ENCODE data around the gene GPR132. TPM values are rescaled to one million over a fixed set of nuclear protein-coding genes. Genes with fewer than 3 reads are reported as not detected.

Gene GPR132
- total RNA-seq, 2 donors from 2014 or later, result 1.0 TPM

- no peak for DNase-seq
- H3K36me3 ChIP-seq, result no peaks in the 10 kb centered on the region
- intact Hi-C loops (cut with DNase I), result no loop called here
- H3K4me3 ChIP-seq, result no peak overlapping the region
- H3K27ac ChIP-seq, result no peak overlapping the region
- H3K9me3 ChIP-seq, result no peaks in the 10 kb centered on the region
- no peak overlapping the region for H3K9ac ChIP-seq (ENCODE audit: low read depth in 2 of 2, low read length in 2 of 2)
- TF ChIP-seq CTCF (IDR thresholded peaks at IDR 0.05), result no peak
- H3K4me1 ChIP-seq, result no peaks in the 10 kb centered on the region
- H3K27me3 ChIP-seq, result peaks cover 5% of the 10 kb centered on the region
Observed at GRCh38 chr14:105076805-105077648, 11.8 kb upstream of the GPR132 start.

- H3K27ac ChIP-seq, result no peak overlapping the region
- no peak overlapping the region for H3K4me3 ChIP-seq
- H3K9me3 ChIP-seq, result no peaks in the 10 kb centered on the region
- no peaks in the 10 kb centered on the region for H3K36me3 ChIP-seq
- H3K27me3 ChIP-seq, result peaks cover 5% of the 10 kb centered on the region
- intact Hi-C loops (cut with DNase I), result no loop called here
- no peak for DNase-seq
- H3K4me1 ChIP-seq, result no peaks in the 10 kb centered on the region
- H3K9ac ChIP-seq (ENCODE audit: low read depth in 2 of 2, low read length in 2 of 2), result no peak overlapping the region
- no peak for TF ChIP-seq CTCF (IDR thresholded peaks at IDR 0.05)
Observed at GRCh38 chr14:105076296-105076804, 11.1 kb upstream of the GPR132 start.

- DNase-seq, result peak; percentile 49
- H3K9me3 ChIP-seq, result no peaks in the 10 kb centered on the region
- H3K9ac ChIP-seq (ENCODE audit: low read depth in 2 of 2, low read length in 2 of 2), result peak overlapping the region in 1 of 2 donors; percentile 26
- no peaks in the 10 kb centered on the region for H3K36me3 ChIP-seq
- intact Hi-C loops (cut with DNase I), result no loop called here
- H3K27me3 ChIP-seq, result peaks cover 5% of the 10 kb centered on the region
- H3K4me1 ChIP-seq, result no peaks in the 10 kb centered on the region
- no peak overlapping the region for H3K27ac ChIP-seq
- H3K4me3 ChIP-seq, result no peak overlapping the region
- no peak for TF ChIP-seq CTCF (IDR thresholded peaks at IDR 0.05)
Observed at GRCh38 chr14:105075379-105076295, 10.4 kb upstream of the GPR132 start.

- Histone ChIP-seq H3K4me1 (no peaks in the 10 kb centered on the region), H3K27ac (no peak overlapping the region), H3K9ac (ENCODE audit: low read depth in 2 of 2, low read length in 2 of 2) (no peak overlapping the region), H3K36me3 (no peaks in the 10 kb centered on the region), H3K27me3 (peaks cover 5% of the 10 kb centered on the region), H3K4me3 (no peak overlapping the region), H3K9me3 (no peaks in the 10 kb centered on the region)
- TF ChIP-seq CTCF (IDR thresholded peaks at IDR 0.05), result no peak
- DNase-seq, result no peak
- intact Hi-C loops (cut with DNase I), result no loop called here
Observed at GRCh38 chr14:105074601-105075053, 9.4 kb upstream of the GPR132 start.
